NB4 (cell line): ENCODE data around the gene SLC35G1.

Experiments
- MAX ChIP-seq: IDR thresholded peaks from 2 replicates; pipeline ENCODE4 v1.6.1; 2011; ENCODE audit warnings: low read depth, low read length
- POLR2A ChIP-seq: IDR thresholded peaks from 2 replicates; pipeline ENCODE4 v1.6.1; 2011; ENCODE audit warnings: mild to moderate bottlenecking; ENCODE audit not compliant: insufficient read length; ENCODE audit errors: extremely low read depth
- TF ChIP-seq, protein P1 (sequence below): IDR thresholded peaks from one replicate; pipeline ENCODE4 v1.5.1; 2012; ENCODE audit warnings: low read depth, low read length

DNA sequence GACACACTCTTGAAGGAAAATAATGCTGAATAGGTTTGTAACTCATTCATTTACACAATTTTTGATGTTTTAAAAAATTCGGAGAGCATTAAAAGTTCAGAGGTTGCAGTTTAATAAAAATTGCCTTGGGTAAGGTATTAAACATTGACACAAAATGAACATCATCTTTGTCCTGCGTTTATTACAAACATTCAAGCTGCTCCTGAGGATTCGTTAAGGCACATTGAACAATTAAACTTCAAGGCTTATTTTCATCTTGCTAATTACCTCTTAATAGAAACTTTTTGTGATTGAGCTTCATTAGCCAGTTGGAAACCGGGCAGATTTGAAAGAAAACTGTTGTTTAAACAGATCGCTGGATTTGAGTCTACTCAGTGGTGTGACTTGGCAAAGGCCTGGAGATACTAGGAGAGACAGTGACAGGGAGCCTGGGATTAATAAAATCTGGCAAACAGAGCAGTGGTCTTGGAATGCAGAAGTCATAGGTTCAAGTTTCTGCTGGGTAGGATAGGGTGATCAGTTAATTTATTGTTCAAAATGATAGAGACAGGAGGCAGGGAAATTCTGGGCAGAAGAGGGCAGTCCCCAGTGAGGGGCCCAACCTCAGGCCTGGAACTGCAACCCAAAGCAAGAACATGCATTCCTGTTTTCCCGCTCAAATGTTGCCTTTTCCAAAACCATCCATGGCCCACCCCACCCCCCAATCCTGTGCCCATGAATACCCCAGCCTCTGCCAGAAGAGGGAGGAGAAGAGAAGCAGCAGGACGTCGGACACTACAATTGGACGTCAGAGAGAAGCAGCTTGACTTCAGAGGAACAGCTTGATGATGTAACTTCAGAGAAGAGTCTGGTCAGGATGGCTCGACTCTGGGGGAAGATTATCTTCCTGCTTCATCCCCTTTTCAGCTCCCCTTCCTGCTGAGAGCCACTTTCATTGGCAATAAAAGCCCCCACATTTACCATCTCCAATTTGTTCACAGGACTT is 43.5 kb upstream of the SLC35G1 start:
- TF ChIP-seq MAX, result no peak
- TF ChIP-seq, protein P1, sequence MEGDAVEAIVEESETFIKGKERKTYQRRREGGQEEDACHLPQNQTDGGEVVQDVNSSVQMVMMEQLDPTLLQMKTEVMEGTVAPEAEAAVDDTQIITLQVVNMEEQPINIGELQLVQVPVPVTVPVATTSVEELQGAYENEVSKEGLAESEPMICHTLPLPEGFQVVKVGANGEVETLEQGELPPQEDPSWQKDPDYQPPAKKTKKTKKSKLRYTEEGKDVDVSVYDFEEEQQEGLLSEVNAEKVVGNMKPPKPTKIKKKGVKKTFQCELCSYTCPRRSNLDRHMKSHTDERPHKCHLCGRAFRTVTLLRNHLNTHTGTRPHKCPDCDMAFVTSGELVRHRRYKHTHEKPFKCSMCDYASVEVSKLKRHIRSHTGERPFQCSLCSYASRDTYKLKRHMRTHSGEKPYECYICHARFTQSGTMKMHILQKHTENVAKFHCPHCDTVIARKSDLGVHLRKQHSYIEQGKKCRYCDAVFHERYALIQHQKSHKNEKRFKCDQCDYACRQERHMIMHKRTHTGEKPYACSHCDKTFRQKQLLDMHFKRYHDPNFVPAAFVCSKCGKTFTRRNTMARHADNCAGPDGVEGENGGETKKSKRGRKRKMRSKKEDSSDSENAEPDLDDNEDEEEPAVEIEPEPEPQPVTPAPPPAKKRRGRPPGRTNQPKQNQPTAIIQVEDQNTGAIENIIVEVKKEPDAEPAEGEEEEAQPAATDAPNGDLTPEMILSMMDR, result no peak
- no peak for TF ChIP-seq POLR2A
